Heart left ventricle (tissue), 16 donors: ENCODE measurements around the gene FKBP2. TPM values are rescaled to one million over a fixed set of nuclear protein-coding genes. Genes with fewer than 3 reads are reported as not detected.

ENCODE experiments used
- ATAC-seq, 4 donors: fragments of 200-7000 bp; cut with Tn5 transposase; one replicate each; pipeline ENCODE4 v1.9.1; 2020 to 2022; ENCODE audit warnings: moderate library complexity in 4 of 4, mild to moderate bottlenecking in 3 of 4, moderate number of reproducible peaks in 1 of 4
- DNase-seq, 5 donors: peaks; one replicate each; pipeline ENCODE4 v3.0.0-alpha.2; 2020
- H3K27ac ChIP-seq, 12 donors: fragments of 200-600 bp; sonication (generic) in 4 of 12; one replicate each; pipeline versions ENCODE4 v1.5.0 to v1.8.0; 2016 to 2022; ENCODE audit warnings: mild to moderate bottlenecking in 2 of 12
- H3K27me3 ChIP-seq, 9 donors: fragments of 200-600 bp; sonication (generic) in 2 of 9; one replicate each; pipeline versions ENCODE4 v1.5.1 to v1.8.0; 2016 to 2022; ENCODE audit warnings: mild to moderate bottlenecking in 3 of 9
- H3K36me3 ChIP-seq, 9 donors: fragments of 200-600 bp; sonication (generic) in 2 of 9; one replicate each; pipeline versions ENCODE4 v1.5.0 to v1.8.0; 2018 to 2022; ENCODE audit warnings: mild to moderate bottlenecking in 2 of 9
- H3K4me1 ChIP-seq, 12 donors: fragments of 200-600 bp; sonication (generic) in 4 of 12; one replicate each; pipeline versions ENCODE4 v1.5.0 to v1.8.0; 2016 to 2022; ENCODE audit warnings: mild to moderate bottlenecking in 3 of 12
- H3K4me3 ChIP-seq, 12 donors: fragments of 200-600 bp; sonication (generic) in 4 of 12; one replicate each; pipeline versions ENCODE4 v1.5.0 to v1.8.0; 2017 to 2022; ENCODE audit warnings: mild to moderate bottlenecking in 9 of 12, moderate library complexity in 4 of 12
- H3K9me3 ChIP-seq, 12 donors: fragments of 200-600 bp; sonication (generic) in 4 of 12; one replicate each; pipeline versions ENCODE4 v1.5.0 to v1.8.0; 2016 to 2022; ENCODE audit warnings: mild to moderate bottlenecking in 1 of 12
- POLR2A ChIP-seq, 2 donors: fragments of 450-650 bp; IDR thresholded peaks; one replicate each; pipeline ENCODE4 v1.6.1; 2017; ENCODE audit warnings: antibody characterized with exemption in 2 of 2, mild to moderate bottlenecking in 2 of 2, moderate library complexity in 2 of 2
- WGBS, 4 donors: extraction: QIAGEN DNeasy Blood & Tissue Kit in 2 of 4; methylation state at CpG; one replicate each; pipeline versions ENCODE4 v1.1.5 to v1.1.7; 2013 to 2018; 5-methylcytosine and 5-hydroxymethylcytosine counted together
- intact Hi-C, 10 donors: fragments of 100-400 bp; cut with DNase I; formaldehyde crosslinking; loops; one replicate each; pipeline versions ENCODE4 v1.11.1 to v1.14.2; 2022
- polyA plus RNA-seq, 2 donors: library from polyadenylated mRNA; stranded (reverse); fragments of 200-250 nt; gene quantifications; one replicate each; pipeline ENCODE4 v1.2.3, GENCODE V29; 2013
- total RNA-seq, 9 donors: library from RNA; depleted of rRNA in 2 of 9; stranded (reverse); fragments of >200 nt in 2 of 9; fragmentation: NEBNext Ultra II Directional in 3 of 9; extraction: Animal tissue kit (Norgen Biotek cat#: 25700) in 3 of 9; gene quantifications; one replicate each; pipeline versions ENCODE4 v1.1.0 to v1.2.4, GENCODE V29; 2016 to 2023
- TF ChIP-seq, protein P1 (sequence below), 12 donors: fragments of 200-600 bp; sonication (generic) in 4 of 12; IDR thresholded peaks; one replicate each; pipeline versions ENCODE4 v1.5.0 to v1.8.0; 2018 to 2022; ENCODE audit warnings: antibody characterized with exemption in 12 of 12, mild to moderate bottlenecking in 5 of 12
- donor health status: ischemic (EF 13 %, LVEDD 7.1; RV severe dilation, severe dysfunction).
- donor health status: healthy with polysubstance abuse.
- donor health status: DM: no; HTN: yes; CAD: no.
- donor health status: DM: no; HTN: no; CAD: no.
- donor health status: ischemic (EF 25% LVEDD 6.9; RV normal size, moderate dysfunction).
- donor health status: ischemic (EF 25% LVEDD 5.7; RV mildly dilated, moderate dysfunction).
- donor health status: healthy.
- donor health status: DM: yes; HTN: yes; CAD: no.
- donor health status: ischemic (EF 35%, LVEDD 5.7; RV mildly dilated, moderate dysfunction).
- donor health status: nonischemic (EF 11% LVEDD 7.7; RV severe dilation, severe dysfunction).
- donor health status: DM: yes; HTN: yes; CAD: no.
- donor health status: PGD.
- donor health status: ischemic (EF 29% LVEDD 5.4; RV normal size, mild dysfunction).
- donor health status: nonischemic (EF 23%, LVEDD 6.1; RV moderate dilation, normal function).

Gene FKBP2
- total and polyA plus RNA-seq, 11 donors, result 35.0 to 250 (median 52.9) TPM

GRCh38 chr11:64286801-64287159 lies 45.9 kb downstream of the FKBP2 start:
- Histone ChIP-seq H3K4me1 (peaks cover 4 to 46% (median 24%) of the 10 kb centered on the region in 12 donors), H3K36me3 (peaks cover 0 to 14% (median 0%) of the 10 kb centered on the region in 9 donors), H3K27me3 (peaks cover 8 to 18% (median 12%) of the 10 kb centered on the region in 9 donors), H3K9me3 (no peaks in the 10 kb centered on the region), H3K4me3 (no peak overlapping the region), H3K27ac (no peak overlapping the region)
- 90 to 93% (median 92%) methylated on average over 9 of the region's 9 CpGs for WGBS, 4 donors
- ATAC-seq (no peak), DNase-seq (peak in 1 of 5 donors; percentile 21)
- TF ChIP-seq, protein P1, sequence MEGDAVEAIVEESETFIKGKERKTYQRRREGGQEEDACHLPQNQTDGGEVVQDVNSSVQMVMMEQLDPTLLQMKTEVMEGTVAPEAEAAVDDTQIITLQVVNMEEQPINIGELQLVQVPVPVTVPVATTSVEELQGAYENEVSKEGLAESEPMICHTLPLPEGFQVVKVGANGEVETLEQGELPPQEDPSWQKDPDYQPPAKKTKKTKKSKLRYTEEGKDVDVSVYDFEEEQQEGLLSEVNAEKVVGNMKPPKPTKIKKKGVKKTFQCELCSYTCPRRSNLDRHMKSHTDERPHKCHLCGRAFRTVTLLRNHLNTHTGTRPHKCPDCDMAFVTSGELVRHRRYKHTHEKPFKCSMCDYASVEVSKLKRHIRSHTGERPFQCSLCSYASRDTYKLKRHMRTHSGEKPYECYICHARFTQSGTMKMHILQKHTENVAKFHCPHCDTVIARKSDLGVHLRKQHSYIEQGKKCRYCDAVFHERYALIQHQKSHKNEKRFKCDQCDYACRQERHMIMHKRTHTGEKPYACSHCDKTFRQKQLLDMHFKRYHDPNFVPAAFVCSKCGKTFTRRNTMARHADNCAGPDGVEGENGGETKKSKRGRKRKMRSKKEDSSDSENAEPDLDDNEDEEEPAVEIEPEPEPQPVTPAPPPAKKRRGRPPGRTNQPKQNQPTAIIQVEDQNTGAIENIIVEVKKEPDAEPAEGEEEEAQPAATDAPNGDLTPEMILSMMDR (IDR thresholded peaks at IDR 0.05), result no peak
- no peak for TF ChIP-seq POLR2A (IDR thresholded peaks at IDR 0.05)
- intact Hi-C loops, result no loop called here

GRCh38 chr11:64287676-64288352 lies 46.9 kb downstream of the FKBP2 start:
- Histone ChIP-seq H3K27ac (no peak overlapping the region), H3K36me3 (peaks cover 0 to 6% (median 0%) of the 10 kb centered on the region in 9 donors), H3K4me3 (no peak overlapping the region), H3K4me1 (peaks cover 4 to 48% (median 30%) of the 10 kb centered on the region in 12 donors), H3K9me3 (no peaks in the 10 kb centered on the region), H3K27me3 (peaks cover 18 to 28% (median 22%) of the 10 kb centered on the region in 9 donors)
- ATAC-seq (no peak), DNase-seq (peak in 1 of 5 donors; percentile 18)
- intact Hi-C loops, result no loop called here
- 95 to 99% (median 96%) methylated on average over 23 to 33 of the region's 33 CpGs for WGBS, 4 donors
- no peak for TF ChIP-seq POLR2A (IDR thresholded peaks at IDR 0.05)
- TF ChIP-seq, protein P1 (IDR thresholded peaks at IDR 0.05), result no peak

DNA sequence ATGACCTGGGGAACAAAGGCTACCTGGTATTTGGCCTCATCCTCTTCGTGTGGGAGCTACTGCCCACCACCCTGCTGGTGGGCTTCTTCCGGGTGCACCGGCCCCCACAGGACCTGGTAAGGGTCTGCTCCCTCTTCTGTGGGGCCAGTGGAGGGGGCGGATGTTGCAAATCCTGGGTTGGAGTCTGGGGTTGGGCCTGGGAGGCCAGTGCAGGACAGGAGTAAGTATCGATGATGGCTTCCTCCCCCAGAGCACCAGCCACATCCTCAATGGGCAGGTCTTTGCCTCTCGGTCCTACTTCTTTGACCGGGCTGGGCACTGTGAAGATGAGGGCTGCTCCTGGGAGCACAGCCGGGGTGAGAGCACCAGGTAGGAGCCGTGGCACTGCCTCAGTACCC lies 47.5 kb downstream of the FKBP2 start:
- Histone ChIP-seq H3K4me3 (no peak overlapping the region), H3K9me3 (no peaks in the 10 kb centered on the region), H3K27ac (no peak overlapping the region), H3K36me3 (peaks cover 0 to under 1% (median 0%) of the 10 kb centered on the region in 9 donors), H3K4me1 (peaks cover 4 to 43% (median 26%) of the 10 kb centered on the region in 12 donors), H3K27me3 (peaks cover 18 to 33% (median 27%) of the 10 kb centered on the region in 9 donors)
- ATAC-seq, result no peak
- DNase-seq, result peak in 1 of 5 donors; percentile 13
- intact Hi-C loops, result no loop called here
- WGBS, 4 donors, result 91 to 97% (median 92%) methylated on average over 5 to 9 of the region's 9 CpGs
- TF ChIP-seq POLR2A (IDR thresholded peaks at IDR 0.05), result no peak
- TF ChIP-seq, protein P1 (IDR thresholded peaks at IDR 0.05), result no peak

GRCh38 chr11:64289002-64289564 lies 48.2 kb downstream of the FKBP2 start:
- Histone ChIP-seq H3K9me3 (no peaks in the 10 kb centered on the region), H3K27ac (no peak overlapping the region), H3K36me3 (no peaks in the 10 kb centered on the region), H3K4me3 (no peak overlapping the region), H3K27me3 (peaks cover 18 to 41% (median 28%) of the 10 kb centered on the region in 9 donors), H3K4me1 (peaks cover 4 to 36% (median 19%) of the 10 kb centered on the region in 12 donors)
- intact Hi-C loops, result no loop called here
- WGBS, 4 donors, result 93 to 97% (median 94%) methylated on average over 9 to 13 of the region's 13 CpGs
- no peak for TF ChIP-seq POLR2A (IDR thresholded peaks at IDR 0.05)
- TF ChIP-seq, protein P1 (IDR thresholded peaks at IDR 0.05), result no peak
- DNase-seq (peak in 1 of 5 donors; percentile 15), ATAC-seq (no peak)
